Breast epithelium (tissue), 3 donors: ENCODE measurements around the gene CCDC78.

Source experiments
- CTCF ChIP-seq, 3 donors: fragments of 450-650 bp; IDR thresholded peaks; one replicate each; pipeline ENCODE4 v1.5.1; 2016 to 2017; ENCODE audit warnings: antibody characterized with exemption in 3 of 3, mild to moderate bottlenecking in 3 of 3, moderate library complexity in 3 of 3
- POLR2A ChIP-seq: fragments of 450-650 bp; IDR thresholded peaks from one replicate; pipeline ENCODE4 v1.6.1; 2016; ENCODE audit warnings: antibody characterized with exemption, mild to moderate bottlenecking, moderate library complexity
- POLR2AphosphoS5 ChIP-seq, 3 donors: sonication (generic); formaldehyde crosslinking; IDR thresholded peaks; one replicate each; pipeline ENCODE4 v1.6.1; 2017; ENCODE audit warnings: antibody characterized with exemption in 3 of 3

- TF ChIP-seq CTCF (IDR thresholded peaks at IDR 0.05) (no peak), POLR2A (no peak), POLR2AphosphoS5 (IDR thresholded peaks at IDR 0.05) (no peak)
These were observed 36.9 kb downstream of the CCDC78 start for GRCh38 chr16:689175-689897.
